ENCODE results near the gene SKIC2.
"Not testable (repeated sequence)": the region's sequence is repeated elsewhere in the genome, so short reads cannot be mapped to it uniquely, and the experiment has no call there.

The SKIC2 gene

GRCh38 chr6:31968791-31969711, 10.1 kb downstream of the SKIC2 start:
- DNase-seq (ENCODE audit: low read depth in 2 of 2), result no peak

GRCh38 chr6:31969712-31970603, 11.0 kb downstream of the SKIC2 start:
- no peak for DNase-seq (ENCODE audit: low read depth in 2 of 2)

- DNase-seq (ENCODE audit: low read depth in 2 of 2), result no peak
These were observed 11.8 kb downstream of the SKIC2 start for GRCh38 chr6:31970604-31971271.

- no peak for DNase-seq (ENCODE audit: low read depth in 2 of 2)
These were observed 12.5 kb downstream of the SKIC2 start for GRCh38 chr6:31971279-31971992.

GRCh38 chr6:31971993-31972708, 13.2 kb downstream of the SKIC2 start, which contains the start of gene DXO:
TSS of gene DXO (minus strand) at chr6:31972138. CDS start at chr6:31971675, 463 bp downstream.
- DNase-seq (ENCODE audit: low read depth in 2 of 2), result peak; percentile 96

- no peak for DNase-seq (ENCODE audit: low read depth in 2 of 2)
These were observed 13.9 kb downstream of the SKIC2 start for GRCh38 chr6:31972709-31973350.

- DNase-seq (ENCODE audit: low read depth in 2 of 2), result not testable (repeated sequence)
These were observed 17.1 kb downstream of the SKIC2 start for GRCh38 chr6:31976065-31976464.

- no peak for DNase-seq (ENCODE audit: low read depth in 2 of 2)
These were observed 18.9 kb downstream of the SKIC2 start for GRCh38 chr6:31977816-31978431.

GRCh38 chr6:31978831-31979230, 19.9 kb downstream of the SKIC2 start:
- no peak for DNase-seq (ENCODE audit: low read depth in 2 of 2)

- no peak for DNase-seq (ENCODE audit: low read depth in 2 of 2)
These were observed 20.4 kb downstream of the SKIC2 start for GRCh38 chr6:31979238-31979898.

- DNase-seq (ENCODE audit: low read depth in 2 of 2), result not testable (repeated sequence)
These were observed 21.4 kb downstream of the SKIC2 start for GRCh38 chr6:31980195-31980876.

- DNase-seq (ENCODE audit: low read depth in 2 of 2), result not testable (repeated sequence)
These were observed 22.0 kb downstream of the SKIC2 start for GRCh38 chr6:31980998-31981397.

GRCh38 chr6:31981744-31982143, 22.8 kb downstream of the SKIC2 start, which contains the start of gene C4A:
TSS of gene C4A (plus strand) at chr6:31982057. CDS start at chr6:31982108, 51 bp downstream.
- not testable (repeated sequence) for DNase-seq (ENCODE audit: low read depth in 2 of 2)

- DNase-seq (ENCODE audit: low read depth in 2 of 2), result not testable (repeated sequence)
These were observed 30.4 kb downstream of the SKIC2 start for GRCh38 chr6:31989363-31989762.

GRCh38 chr6:31994421-31994820, 35.4 kb downstream of the SKIC2 start:
- DNase-seq (ENCODE audit: low read depth in 2 of 2), result not testable (repeated sequence)

GRCh38 chr6:31996385-31996784, 37.4 kb downstream of the SKIC2 start:
- DNase-seq (ENCODE audit: low read depth in 2 of 2), result not testable (repeated sequence)

- DNase-seq (ENCODE audit: low read depth in 2 of 2), result not testable (repeated sequence)
These were observed 43.7 kb downstream of the SKIC2 start for GRCh38 chr6:32002546-32003268.
